ENCODE data around the gene RNF13. TPM values are rescaled to one million over a fixed set of nuclear protein-coding genes. Genes with fewer than 3 reads are reported as not detected.

The RNF13 gene
- total RNA-seq, 4 donors from 2014 or later, result 48.3 to 63.6 (median 56.9) TPM

DNA sequence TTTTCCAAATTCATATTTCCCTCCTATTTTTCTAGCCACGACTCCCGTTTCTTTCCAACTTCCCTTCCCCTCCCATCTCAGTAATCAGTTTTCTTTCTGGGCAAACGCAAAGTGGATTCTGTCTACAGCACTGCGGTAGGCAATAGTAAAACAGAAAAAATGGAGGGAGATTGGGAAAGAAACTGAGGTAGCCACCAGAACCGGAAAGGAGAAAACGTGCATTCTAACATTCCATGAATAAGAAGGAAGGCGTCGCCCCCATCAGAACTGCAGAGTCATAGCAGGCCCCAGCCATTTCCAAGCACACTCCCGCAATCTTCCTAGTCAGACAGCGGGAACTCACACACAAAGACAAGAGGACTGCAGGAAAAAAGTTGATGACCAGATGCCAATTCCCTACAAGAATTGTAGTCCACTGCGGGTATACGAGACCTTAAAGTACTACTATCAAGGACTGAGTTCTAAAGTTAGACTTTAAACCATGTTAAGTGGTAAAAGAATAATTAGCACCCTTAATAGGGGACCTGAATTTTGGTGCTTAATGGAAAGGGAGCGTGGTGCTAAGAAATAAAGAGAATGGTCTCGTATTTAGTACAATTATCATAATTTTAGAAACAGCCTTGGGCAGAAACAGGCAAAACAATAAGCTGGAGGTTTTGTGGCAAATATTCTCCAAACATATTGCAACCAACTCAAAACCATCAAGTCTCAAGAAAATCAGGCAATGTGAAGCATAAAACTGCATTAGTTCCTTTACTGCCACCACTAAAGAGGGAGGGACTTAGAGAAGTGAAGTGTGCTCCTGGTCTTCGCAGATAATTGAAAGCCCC lies 156.3 kb downstream of the RNF13 start:
- DNase-seq, result peak; percentile 60 to 75
- no peaks in the 10 kb centered on the region for H3K9me3 ChIP-seq
- TF ChIP-seq POLR2A (IDR thresholded peaks at IDR 0.05), result peak; percentile 27 to 47
- TF ChIP-seq, protein P1, sequence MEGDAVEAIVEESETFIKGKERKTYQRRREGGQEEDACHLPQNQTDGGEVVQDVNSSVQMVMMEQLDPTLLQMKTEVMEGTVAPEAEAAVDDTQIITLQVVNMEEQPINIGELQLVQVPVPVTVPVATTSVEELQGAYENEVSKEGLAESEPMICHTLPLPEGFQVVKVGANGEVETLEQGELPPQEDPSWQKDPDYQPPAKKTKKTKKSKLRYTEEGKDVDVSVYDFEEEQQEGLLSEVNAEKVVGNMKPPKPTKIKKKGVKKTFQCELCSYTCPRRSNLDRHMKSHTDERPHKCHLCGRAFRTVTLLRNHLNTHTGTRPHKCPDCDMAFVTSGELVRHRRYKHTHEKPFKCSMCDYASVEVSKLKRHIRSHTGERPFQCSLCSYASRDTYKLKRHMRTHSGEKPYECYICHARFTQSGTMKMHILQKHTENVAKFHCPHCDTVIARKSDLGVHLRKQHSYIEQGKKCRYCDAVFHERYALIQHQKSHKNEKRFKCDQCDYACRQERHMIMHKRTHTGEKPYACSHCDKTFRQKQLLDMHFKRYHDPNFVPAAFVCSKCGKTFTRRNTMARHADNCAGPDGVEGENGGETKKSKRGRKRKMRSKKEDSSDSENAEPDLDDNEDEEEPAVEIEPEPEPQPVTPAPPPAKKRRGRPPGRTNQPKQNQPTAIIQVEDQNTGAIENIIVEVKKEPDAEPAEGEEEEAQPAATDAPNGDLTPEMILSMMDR (IDR thresholded peaks at IDR 0.05 in 4 of 5, conservative IDR thresholded peaks at IDR 0.05 in 1 of 5), result no peak
- H3K27me3 ChIP-seq, result no peaks in the 10 kb centered on the region
- peak overlapping the region; percentile 89 to 97 (median 97) for H3K27ac ChIP-seq
- peak overlapping the region; percentile 68 to 85 (median 81) for H3K4me3 ChIP-seq
- H3K36me3 ChIP-seq, result peaks cover 0 to 26% of the 10 kb centered on the region in 2 donors
- in situ Hi-C loops (cut with MboI; ENCODE audit: low sequenced_read_pairs in 4 of 4), result loop anchor here in 3 of 4 donors (5.0 to 10.0 kb wide), 3 partner anchors 213 to 245 kb away; no protein-coding TSS in a partner anchor
- peak; percentile 42 to 52 for ATAC-seq
- intact Hi-C loops (cut with DNase I; ENCODE audit: low total_unique reads), result no loop called here
- H3K4me1 ChIP-seq, result peaks cover 27 to 30% of the 10 kb centered on the region in 2 donors

DNA sequence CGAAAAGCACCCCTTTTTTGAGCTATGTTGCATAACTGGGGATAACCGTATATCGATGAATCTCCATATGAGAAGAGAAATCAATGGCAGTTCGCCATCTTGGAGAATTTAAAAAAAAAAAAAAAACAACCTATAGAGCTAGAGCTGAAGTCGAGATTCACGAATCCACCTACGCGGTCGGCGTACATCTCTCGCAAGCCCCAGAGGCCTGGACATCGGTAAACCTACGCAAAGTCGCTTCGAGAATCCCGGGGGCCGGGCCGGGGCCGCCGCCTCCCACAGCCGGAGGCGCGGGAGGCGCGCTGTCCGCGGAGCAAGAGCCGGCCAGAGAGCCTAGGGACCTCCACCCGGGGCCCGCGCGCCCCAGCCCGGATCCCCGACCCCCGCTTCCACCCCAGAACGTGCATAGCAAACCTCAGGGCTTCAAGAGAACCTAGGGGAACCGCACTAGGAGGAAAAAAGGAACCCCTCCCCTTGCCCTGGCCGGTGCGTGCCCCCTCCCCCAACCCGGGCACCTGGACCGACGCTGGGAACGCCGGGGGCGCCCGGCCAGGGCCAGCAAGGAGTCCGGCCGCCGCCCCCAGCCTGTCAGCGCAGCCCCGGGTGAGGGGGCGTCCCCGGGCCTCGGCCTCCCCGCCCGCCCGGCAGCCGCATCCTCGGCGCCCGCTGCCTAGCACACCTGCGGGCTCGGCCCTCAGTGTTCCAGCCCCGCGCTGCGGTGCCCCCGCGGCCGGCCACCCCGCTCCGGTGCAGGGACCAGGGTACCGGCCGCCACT lies 157.1 kb downstream of the RNF13 start:
- in situ Hi-C loops (cut with MboI; ENCODE audit: low sequenced_read_pairs in 4 of 4), result loop anchor here (5.0 to 10.0 kb wide), 4 partner anchors 212 to 245 kb away; no protein-coding TSS in a partner anchor
- no peaks in the 10 kb centered on the region for H3K9me3 ChIP-seq
- H3K4me3 ChIP-seq, result peak overlapping the region; percentile 68 to 85 (median 81)
- TF ChIP-seq, protein P1 (IDR thresholded peaks at IDR 0.05 in 4 of 5, conservative IDR thresholded peaks at IDR 0.05 in 1 of 5), result no peak
- peak; percentile 46 to 68 for TF ChIP-seq POLR2A (IDR thresholded peaks at IDR 0.05)
- no peaks in the 10 kb centered on the region for H3K27me3 ChIP-seq
- peak; percentile 48 to 59 for ATAC-seq
- intact Hi-C loops (cut with DNase I; ENCODE audit: low total_unique reads), result loop anchor here (1.0 to 10.0 kb wide), 5 partner anchors 124 to 955 kb away; partner anchors contain the start of genes EIF2A, RNF13, SERP1 and TSC22D2
- peaks cover 0 to 18% of the 10 kb centered on the region in 2 donors for H3K36me3 ChIP-seq
- peak overlapping the region; percentile 89 to 97 (median 97) for H3K27ac ChIP-seq
- peak; percentile 75 to 90 for DNase-seq
- H3K4me1 ChIP-seq, result peaks cover 19 to 22% of the 10 kb centered on the region in 2 donors

DNA sequence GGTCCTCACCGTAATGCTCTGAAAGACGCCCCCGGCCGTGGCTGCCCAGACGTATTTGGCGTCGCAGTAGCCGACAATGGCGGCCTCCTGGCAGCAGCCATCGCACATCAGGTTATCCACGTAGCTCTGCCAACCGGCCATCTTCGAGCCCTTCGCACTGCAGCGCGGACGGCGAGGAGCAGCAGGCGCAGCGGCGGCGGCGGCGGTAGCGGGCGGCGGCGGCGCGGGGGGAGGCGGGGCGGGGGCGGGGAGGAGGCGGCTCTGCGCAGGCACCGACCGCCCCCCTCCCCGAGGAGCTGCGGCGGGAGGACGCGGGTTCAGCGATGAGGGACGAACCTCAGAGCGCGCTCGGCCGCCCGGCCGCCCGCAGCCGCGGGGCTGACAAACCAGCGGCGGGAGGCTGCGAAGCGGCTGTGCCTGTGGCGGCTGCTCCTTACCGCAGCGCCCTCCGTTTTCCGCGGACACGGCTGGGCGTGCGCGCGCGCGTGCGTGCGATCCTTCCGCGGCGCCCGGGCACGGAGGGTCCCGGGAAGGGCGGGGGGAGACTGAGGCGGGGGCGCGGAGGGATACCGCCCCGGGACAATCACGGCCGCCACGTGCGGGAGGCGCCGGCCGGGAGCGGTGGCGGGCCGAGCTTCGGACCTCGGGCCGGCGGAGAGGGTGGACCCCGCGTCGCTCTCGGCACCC lies 157.8 kb downstream of the RNF13 start, which contains the start of gene PFN2:
PFN2 (minus strand) TSS at position 180 of the 687 bp plus-strand sequence; CDS start at position 141, 39 bp downstream.
- peaks cover 15 to 16% of the 10 kb centered on the region in 2 donors for H3K4me1 ChIP-seq
- ATAC-seq (peak; percentile 56 to 65), DNase-seq (peak; percentile 63 to 77)
- TF ChIP-seq POLR2A (IDR thresholded peaks at IDR 0.05), result peak; percentile 86 to 89
- TF ChIP-seq, protein P1 (IDR thresholded peaks at IDR 0.05 in 4 of 5, conservative IDR thresholded peaks at IDR 0.05 in 1 of 5), result peak in 2 of 5 experiments; percentile 4 to 26
- intact Hi-C loops (cut with DNase I; ENCODE audit: low total_unique reads), result loop anchor here (1.0 to 10.0 kb wide), 6 partner anchors 90 to 956 kb away; partner anchors contain the start of genes EIF2A, RNF13, SERP1 and TSC22D2
- H3K4me3 ChIP-seq, result peak within 1 kb of the TSS; percentile 68 to 85 (median 81)
- no peaks in the 10 kb centered on the region for H3K9me3 ChIP-seq
- in situ Hi-C loops (cut with MboI; ENCODE audit: low sequenced_read_pairs in 4 of 4), result loop anchor here in 2 of 4 donors (5.0 to 10.0 kb wide), 2 partner anchors 211 to 214 kb away; no protein-coding TSS in a partner anchor
- H3K27ac ChIP-seq, result peak within 1 kb of the TSS; percentile 89 to 97 (median 97)
- peaks cover 0 to 11% of the 10 kb centered on the region in 2 donors for H3K36me3 ChIP-seq
- no peaks in the 10 kb centered on the region for H3K27me3 ChIP-seq

Data from gastrocnemius medialis (tissue), 4 donors.